Measurements from ENCODE around the gene TMEM163.

The TMEM163 gene

GRCh38 chr2:134490559-134490958, 228.2 kb downstream of the TMEM163 start:
- TF ChIP-seq, protein P1, sequence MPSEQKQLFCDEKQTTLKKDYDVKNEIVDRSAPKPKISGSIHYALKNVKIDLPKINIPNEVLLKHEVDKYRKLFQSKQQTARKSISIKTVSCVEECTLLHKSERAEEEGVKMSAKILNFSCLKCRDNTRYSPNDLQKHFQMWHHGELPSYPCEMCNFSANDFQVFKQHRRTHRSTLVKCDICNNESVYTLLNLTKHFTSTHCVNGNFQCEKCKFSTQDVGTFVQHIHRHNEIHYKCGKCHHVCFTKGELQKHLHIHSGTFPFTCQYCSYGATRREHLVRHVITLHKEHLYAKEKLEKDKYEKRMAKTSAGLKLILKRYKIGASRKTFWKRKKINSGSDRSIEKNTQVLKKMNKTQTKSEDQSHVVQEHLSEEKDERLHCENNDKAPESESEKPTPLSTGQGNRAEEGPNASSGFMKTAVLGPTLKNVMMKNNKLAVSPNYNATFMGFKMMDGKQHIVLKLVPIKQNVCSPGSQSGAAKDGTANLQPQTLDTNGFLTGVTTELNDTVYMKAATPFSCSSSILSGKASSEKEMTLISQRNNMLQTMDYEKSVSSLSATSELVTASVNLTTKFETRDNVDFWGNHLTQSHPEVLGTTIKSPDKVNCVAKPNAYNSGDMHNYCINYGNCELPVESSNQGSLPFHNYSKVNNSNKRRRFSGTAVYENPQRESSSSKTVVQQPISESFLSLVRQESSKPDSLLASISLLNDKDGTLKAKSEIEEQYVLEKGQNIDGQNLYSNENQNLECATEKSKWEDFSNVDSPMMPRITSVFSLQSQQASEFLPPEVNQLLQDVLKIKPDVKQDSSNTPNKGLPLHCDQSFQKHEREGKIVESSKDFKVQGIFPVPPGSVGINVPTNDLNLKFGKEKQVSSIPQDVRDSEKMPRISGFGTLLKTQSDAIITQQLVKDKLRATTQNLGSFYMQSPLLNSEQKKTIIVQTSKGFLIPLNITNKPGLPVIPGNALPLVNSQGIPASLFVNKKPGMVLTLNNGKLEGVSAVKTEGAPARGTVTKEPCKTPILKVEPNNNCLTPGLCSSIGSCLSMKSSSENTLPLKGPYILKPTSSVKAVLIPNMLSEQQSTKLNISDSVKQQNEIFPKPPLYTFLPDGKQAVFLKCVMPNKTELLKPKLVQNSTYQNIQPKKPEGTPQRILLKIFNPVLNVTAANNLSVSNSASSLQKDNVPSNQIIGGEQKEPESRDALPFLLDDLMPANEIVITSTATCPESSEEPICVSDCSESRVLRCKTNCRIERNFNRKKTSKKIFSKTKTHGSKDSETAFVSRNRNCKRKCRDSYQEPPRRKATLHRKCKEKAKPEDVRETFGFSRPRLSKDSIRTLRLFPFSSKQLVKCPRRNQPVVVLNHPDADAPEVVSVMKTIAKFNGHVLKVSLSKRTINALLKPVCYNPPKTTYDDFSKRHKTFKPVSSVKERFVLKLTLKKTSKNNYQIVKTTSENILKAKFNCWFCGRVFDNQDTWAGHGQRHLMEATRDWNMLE (tag by site-specific recombination; conservative IDR thresholded peaks at IDR 0.05; ENCODE audit: low read depth): no peak
- TF ChIP-seq, protein P2, sequence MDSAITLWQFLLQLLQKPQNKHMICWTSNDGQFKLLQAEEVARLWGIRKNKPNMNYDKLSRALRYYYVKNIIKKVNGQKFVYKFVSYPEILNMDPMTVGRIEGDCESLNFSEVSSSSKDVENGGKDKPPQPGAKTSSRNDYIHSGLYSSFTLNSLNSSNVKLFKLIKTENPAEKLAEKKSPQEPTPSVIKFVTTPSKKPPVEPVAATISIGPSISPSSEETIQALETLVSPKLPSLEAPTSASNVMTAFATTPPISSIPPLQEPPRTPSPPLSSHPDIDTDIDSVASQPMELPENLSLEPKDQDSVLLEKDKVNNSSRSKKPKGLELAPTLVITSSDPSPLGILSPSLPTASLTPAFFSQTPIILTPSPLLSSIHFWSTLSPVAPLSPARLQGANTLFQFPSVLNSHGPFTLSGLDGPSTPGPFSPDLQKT (IDR thresholded peaks at IDR 0.05; ENCODE audit: borderline replicate concordance, low read depth, low read length): no peak
- TF ChIP-seq ZNF580 (tag by site-specific recombination; IDR thresholded peaks at IDR 0.05) (no peak), HOXC10 (CRISPR knock-in tag; IDR thresholded peaks at IDR 0.05) (no peak), ZBTB17 (tag by site-specific recombination; IDR thresholded peaks at IDR 0.05) (no peak), ZNF629 (tag by site-specific recombination; IDR thresholded peaks at IDR 0.05) (no peak), ZNF510 (tag by site-specific recombination; IDR thresholded peaks at IDR 0.05; ENCODE audit: insufficient replicate concordance) (no peak), ZNF16 (tag by site-specific recombination; IDR thresholded peaks at IDR 0.05; ENCODE audit: low read depth) (no peak), ZNF530 (tag by site-specific recombination; IDR thresholded peaks at IDR 0.05; ENCODE audit: low read depth) (no peak), ZNF19 (tag by site-specific recombination; IDR thresholded peaks at IDR 0.05; ENCODE audit: low read depth) (no peak), ZNF549 (tag by site-specific recombination; IDR thresholded peaks at IDR 0.05) (no peak), ZNF174 (tag by site-specific recombination; IDR thresholded peaks at IDR 0.05) (no peak), ZNF24 (tag by site-specific recombination; IDR thresholded peaks at IDR 0.05) (no peak), PRDM1 (tag by site-specific recombination; IDR thresholded peaks at IDR 0.05) (no peak), KLF9 (tag by site-specific recombination; IDR thresholded peaks at IDR 0.05; ENCODE audit: low read depth) (no peak), ZNF791 (tag by site-specific recombination; IDR thresholded peaks at IDR 0.05) (no peak), ZNF658 (tag by site-specific recombination; IDR thresholded peaks at IDR 0.05) (no peak), ZBTB48 (tag by site-specific recombination; IDR thresholded peaks at IDR 0.05) (no peak)
- TF ChIP-seq, protein P3, sequence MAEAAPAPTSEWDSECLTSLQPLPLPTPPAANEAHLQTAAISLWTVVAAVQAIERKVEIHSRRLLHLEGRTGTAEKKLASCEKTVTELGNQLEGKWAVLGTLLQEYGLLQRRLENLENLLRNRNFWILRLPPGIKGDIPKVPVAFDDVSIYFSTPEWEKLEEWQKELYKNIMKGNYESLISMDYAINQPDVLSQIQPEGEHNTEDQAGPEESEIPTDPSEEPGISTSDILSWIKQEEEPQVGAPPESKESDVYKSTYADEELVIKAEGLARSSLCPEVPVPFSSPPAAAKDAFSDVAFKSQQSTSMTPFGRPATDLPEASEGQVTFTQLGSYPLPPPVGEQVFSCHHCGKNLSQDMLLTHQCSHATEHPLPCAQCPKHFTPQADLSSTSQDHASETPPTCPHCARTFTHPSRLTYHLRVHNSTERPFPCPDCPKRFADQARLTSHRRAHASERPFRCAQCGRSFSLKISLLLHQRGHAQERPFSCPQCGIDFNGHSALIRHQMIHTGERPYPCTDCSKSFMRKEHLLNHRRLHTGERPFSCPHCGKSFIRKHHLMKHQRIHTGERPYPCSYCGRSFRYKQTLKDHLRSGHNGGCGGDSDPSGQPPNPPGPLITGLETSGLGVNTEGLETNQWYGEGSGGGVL (tag by site-specific recombination; IDR thresholded peaks at IDR 0.05): no peak
- TF ChIP-seq, protein P4, sequence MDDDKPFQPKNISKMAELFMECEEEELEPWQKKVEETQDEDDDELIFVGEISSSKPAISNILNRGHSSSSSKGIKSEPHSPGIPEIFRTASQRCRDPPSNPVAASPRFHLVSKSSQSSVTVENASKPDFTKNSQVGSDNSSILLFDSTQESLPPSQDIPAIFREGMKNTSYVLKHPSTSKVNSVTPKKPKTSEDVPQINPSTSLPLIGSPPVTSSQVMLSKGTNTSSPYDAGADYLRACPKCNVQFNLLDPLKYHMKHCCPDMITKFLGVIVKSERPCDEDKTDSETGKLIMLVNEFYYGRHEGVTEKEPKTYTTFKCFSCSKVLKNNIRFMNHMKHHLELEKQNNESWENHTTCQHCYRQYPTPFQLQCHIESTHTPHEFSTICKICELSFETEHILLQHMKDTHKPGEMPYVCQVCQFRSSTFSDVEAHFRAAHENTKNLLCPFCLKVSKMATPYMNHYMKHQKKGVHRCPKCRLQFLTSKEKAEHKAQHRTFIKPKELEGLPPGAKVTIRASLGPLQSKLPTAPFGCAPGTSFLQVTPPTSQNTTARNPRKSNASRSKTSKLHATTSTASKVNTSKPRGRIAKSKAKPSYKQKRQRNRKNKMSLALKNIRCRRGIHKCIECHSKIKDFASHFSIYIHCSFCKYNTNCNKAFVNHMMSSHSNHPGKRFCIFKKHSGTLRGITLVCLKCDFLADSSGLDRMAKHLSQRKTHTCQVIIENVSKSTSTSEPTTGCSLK (tag by site-specific recombination; IDR thresholded peaks at IDR 0.05): no peak
- ChIA-PET POLR2A (no interaction called here), CTCF (no interaction called here)
- Histone ChIP-seq H3K4me1 (ENCODE audit: control insufficient read depth, insufficient read depth, low read length) (no peaks in the 10 kb centered on the region), H3K4me3 (ENCODE audit: low read depth, low read length) (no peak overlapping the region), H3K36me3 (ENCODE audit: control insufficient read depth in 2 of 2, insufficient read depth in 1 of 2, low read length in 2 of 2) (no peaks in the 10 kb centered on the region), H3K27ac (ENCODE audit: extremely low read depth, low read depth, low read length) (no peak overlapping the region), H3K9me3 (ENCODE audit: control insufficient read depth, insufficient read depth, low read depth, low read length) (no peaks in the 10 kb centered on the region)
